NAMALWA (cell line): Measurements from ENCODE around the gene ANO8.

Source experiments
- DNase-seq: peaks from one replicate; pipeline ENCODE4 v3.0.0-alpha.2; 2015; ENCODE audit warnings: low spot score

The ANO8 gene

GRCh38 chr19:17328517-17329365 is 5.9 kb downstream of the ANO8 start:
- no peak for DNase-seq

GRCh38 chr19:17327654-17328516 is 6.8 kb downstream of the ANO8 start:
- peak; percentile 43 for DNase-seq

- no peak for DNase-seq
These were observed 7.5 kb downstream of the ANO8 start for GRCh38 chr19:17327068-17327653.

GRCh38 chr19:17326595-17326966 is 8.1 kb downstream of the ANO8 start:
- no peak for DNase-seq

- no peak for DNase-seq
These were observed 8.6 kb downstream of the ANO8 start for GRCh38 chr19:17325881-17326594.

GRCh38 chr19:17325133-17325532 is 9.5 kb downstream of the ANO8 start:
- DNase-seq: no peak

- DNase-seq: no peak
These were observed 10.1 kb downstream of the ANO8 start for GRCh38 chr19:17324357-17325114.

GRCh38 chr19:17323964-17324332 is 10.7 kb downstream of the ANO8 start:
- no peak for DNase-seq

GRCh38 chr19:17323300-17323963 is 11.2 kb downstream of the ANO8 start:
- DNase-seq: no peak

- DNase-seq: no peak
These were observed 11.8 kb downstream of the ANO8 start for GRCh38 chr19:17322854-17323253.

GRCh38 chr19:17321655-17322489 is 12.8 kb downstream of the ANO8 start:
- no peak for DNase-seq

GRCh38 chr19:17320435-17320834 is 14.2 kb downstream of the ANO8 start:
- no peak for DNase-seq

- DNase-seq: no peak
These were observed 15.0 kb downstream of the ANO8 start for GRCh38 chr19:17319473-17320238.

GRCh38 chr19:17318966-17319365 is 15.7 kb downstream of the ANO8 start:
- no peak for DNase-seq

- DNase-seq: no peak
These were observed 20.6 kb downstream of the ANO8 start for GRCh38 chr19:17314007-17314593.

- DNase-seq: no peak
These were observed 22.2 kb downstream of the ANO8 start for GRCh38 chr19:17312189-17313113.

- no peak for DNase-seq
These were observed 23.0 kb downstream of the ANO8 start for GRCh38 chr19:17311455-17312188.
